Neural progenitor cell (in vitro differentiated cells): ENCODE measurements around the gene KSR1.

Experiments used
- EZH2 ChIP-seq: fragments of 200-600 bp; sonication (generic); IDR thresholded peaks from 2 replicates; pipeline ENCODE4 v1.6.1; 2017; ENCODE audit warnings: antibody characterized with exemption, mild to moderate bottlenecking, moderate library complexity
- EZH2phosphoT487 ChIP-seq: fragments of 200-600 bp; sonication (generic); IDR thresholded peaks from 2 replicates; pipeline ENCODE4 v1.6.1; 2017; ENCODE audit warnings: antibody characterized with exemption
- TF ChIP-seq, protein P1 (sequence below): fragments of 200-600 bp; sonication (generic); IDR thresholded peaks from 2 replicates; pipeline ENCODE4 v1.5.1; 2017; ENCODE audit warnings: antibody characterized with exemption, mild to moderate bottlenecking

- TF ChIP-seq, protein P1, sequence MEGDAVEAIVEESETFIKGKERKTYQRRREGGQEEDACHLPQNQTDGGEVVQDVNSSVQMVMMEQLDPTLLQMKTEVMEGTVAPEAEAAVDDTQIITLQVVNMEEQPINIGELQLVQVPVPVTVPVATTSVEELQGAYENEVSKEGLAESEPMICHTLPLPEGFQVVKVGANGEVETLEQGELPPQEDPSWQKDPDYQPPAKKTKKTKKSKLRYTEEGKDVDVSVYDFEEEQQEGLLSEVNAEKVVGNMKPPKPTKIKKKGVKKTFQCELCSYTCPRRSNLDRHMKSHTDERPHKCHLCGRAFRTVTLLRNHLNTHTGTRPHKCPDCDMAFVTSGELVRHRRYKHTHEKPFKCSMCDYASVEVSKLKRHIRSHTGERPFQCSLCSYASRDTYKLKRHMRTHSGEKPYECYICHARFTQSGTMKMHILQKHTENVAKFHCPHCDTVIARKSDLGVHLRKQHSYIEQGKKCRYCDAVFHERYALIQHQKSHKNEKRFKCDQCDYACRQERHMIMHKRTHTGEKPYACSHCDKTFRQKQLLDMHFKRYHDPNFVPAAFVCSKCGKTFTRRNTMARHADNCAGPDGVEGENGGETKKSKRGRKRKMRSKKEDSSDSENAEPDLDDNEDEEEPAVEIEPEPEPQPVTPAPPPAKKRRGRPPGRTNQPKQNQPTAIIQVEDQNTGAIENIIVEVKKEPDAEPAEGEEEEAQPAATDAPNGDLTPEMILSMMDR: no peak
- TF ChIP-seq EZH2phosphoT487 (no peak), EZH2 (no peak)
Measured at GRCh38 chr17:27631411-27631760, 175.1 kb downstream of the KSR1 start.
